HCT116 (cell line): Measurements from ENCODE around the gene AOC1. TPM values are rescaled to one million over a fixed set of nuclear protein-coding genes. Genes with fewer than 3 reads are reported as not detected.

Experiments used
- ATAC-seq: fragments of 200-7000 bp; cut with Tn5 transposase; 2 replicates; pipeline ENCODE4 v1.9.1; 2020; ENCODE audit warnings: mild to moderate bottlenecking, moderate library complexity
- BruUV-seq: library from RNA; stranded (reverse); fragments of 400-500 nt; replicated peaks from 2 replicates; lab custom pipeline; 2021; lab: Mats Ljungman, UMichigan
- CTCF ChIA-PET: fragments of 300-600 bp; sonication (Branson Sonifier 250); formaldehyde crosslinking; loops from one replicate; lab custom pipeline; 2021; ENCODE audit warnings: antibody characterized with exemption; lab: Charles Lee
- POLR2A ChIA-PET: fragments of 300-600, 350-600 bp; sonication (Branson Sonifier 250); formaldehyde crosslinking; loops from one replicate; lab custom pipeline; 2021; ENCODE audit warnings: antibody characterized with exemption; lab: Charles Lee
- RAD21 ChIA-PET, 2 experiments: fragments of 300-600 bp; sonication (Branson Sonifier 250); formaldehyde crosslinking; loops; one replicate each; lab custom pipeline; 2023; ENCODE audit warnings: low total read pairs in 2 of 2; ENCODE audit not compliant: uncharacterized antibody in 2 of 2, unreplicated experiment in 2 of 2, low non-redundant PET in 1 of 2; lab: Charles Lee
- DNase-seq: peaks from one replicate; pipeline ENCODE4 v3.0.0-alpha.2; 2010; ENCODE audit warnings: low read depth, low spot score
- H2AFZ ChIP-seq: fragments of 200-600 bp; shearing (Covaris generic), sonication (generic); 2 replicates; pipeline ENCODE4 v1.6.1; 2017; ENCODE audit warnings: low read depth, mixed run types, mixed read lengths, antibody characterized with exemption, low read length; ENCODE audit not compliant: poor library complexity, severe bottlenecking
- H3K27ac ChIP-seq: 2 replicates; pipeline ENCODE4 v1.5.1; 2012; ENCODE audit warnings: low read depth, low read length
- H3K27me3 ChIP-seq: fragments of 200-600 bp; sonication (generic); 2 replicates; pipeline ENCODE4 v1.6.1; 2016; ENCODE audit warnings: mixed run types, low read length, mixed read lengths; ENCODE audit not compliant: insufficient read depth
- H3K36me3 ChIP-seq, 2 experiments: fragments of 200-500 bp in 1 of 2; fragments of 200-600 bp in 1 of 2; sonication (Bioruptor generic) in 1 of 2; sonication (generic) in 1 of 2; 2 replicates each; pipeline versions ENCODE4 v1.5.1 to v1.6.1; 2014 to 2016; ENCODE audit warnings: low read length in 2 of 2, inconsistent platforms in 1 of 2, mixed read lengths in 1 of 2, mixed run types in 1 of 2; ENCODE audit not compliant: insufficient read depth in 2 of 2, control insufficient read depth in 1 of 2
- H3K4me1 ChIP-seq, 2 experiments: fragments of 200-600 bp in 1 of 2; sonication (generic) in 1 of 2; 2 replicates each; pipeline versions ENCODE4 v1.5.1 to v1.6.1; 2012 to 2017; ENCODE audit warnings: low read length in 2 of 2, inconsistent platforms in 1 of 2, mild to moderate bottlenecking in 1 of 2, mixed read lengths in 1 of 2, mixed run types in 1 of 2, moderate library complexity in 1 of 2; ENCODE audit not compliant: insufficient read depth in 2 of 2, control insufficient read depth in 1 of 2
- H3K4me2 ChIP-seq: fragments of 200-600 bp; sonication (generic); 2 replicates; pipeline ENCODE4 v1.6.1; 2017; ENCODE audit warnings: mixed run types, low read length, mixed read lengths
- H3K4me3 ChIP-seq, 2 experiments: fragments of 200-600 bp in 1 of 2; sonication (generic) in 1 of 2; replicated peaks in 1 of 2; 2 replicates each; pipeline ENCODE4 v1.5.1; 2011 to 2016; ENCODE audit warnings: low read length in 2 of 2, control low read depth in 1 of 2, low read depth in 1 of 2, mild to moderate bottlenecking in 1 of 2, mixed read lengths in 1 of 2, mixed run types in 1 of 2
- H3K79me2 ChIP-seq: fragments of 200-600 bp; sonication (generic); 2 replicates; pipeline ENCODE4 v1.6.1; 2017; ENCODE audit warnings: mild to moderate bottlenecking, mixed run types, low read length, moderate library complexity, mixed read lengths; ENCODE audit not compliant: insufficient read depth
- H3K9ac ChIP-seq: fragments of 200-600 bp; sonication (generic); 2 replicates; pipeline ENCODE4 v1.6.1; 2016; ENCODE audit warnings: low read length, mixed read lengths
- H3K9me2 ChIP-seq: fragments of 200-600 bp; sonication (generic), shearing (Covaris generic); 2 replicates; pipeline ENCODE4 v1.6.1; 2017; ENCODE audit warnings: mixed run types, mild to moderate bottlenecking, moderate library complexity; ENCODE audit not compliant: insufficient read depth
- H3K9me3 ChIP-seq, 2 experiments: fragments of 200-500 bp in 1 of 2; fragments of 200-600 bp in 1 of 2; sonication (Bioruptor generic) in 1 of 2; sonication (generic) in 1 of 2; 2 replicates each; pipeline ENCODE4 v1.6.1; 2014 to 2017; ENCODE audit warnings: low read length in 2 of 2, mixed read lengths in 2 of 2, inconsistent platforms in 1 of 2, low read depth in 1 of 2, mild to moderate bottlenecking in 1 of 2, mixed run types in 1 of 2, moderate library complexity in 1 of 2; ENCODE audit not compliant: control insufficient read depth in 1 of 2, insufficient read depth in 1 of 2
- H4K20me1 ChIP-seq: fragments of 200-600 bp; sonication (generic), shearing (Covaris generic); 2 replicates; pipeline ENCODE4 v1.6.1; 2017; ENCODE audit warnings: mixed run types, mild to moderate bottlenecking, moderate library complexity; ENCODE audit not compliant: insufficient read depth
- CBX3 ChIP-seq: IDR thresholded peaks from 2 replicates; pipeline ENCODE4 v1.6.1; 2012; ENCODE audit warnings: low read depth
- CEBPB ChIP-seq: IDR thresholded peaks from 2 replicates; pipeline ENCODE4 v1.6.1; 2012; ENCODE audit warnings: low read depth
- ELF1 ChIP-seq: IDR thresholded peaks from 2 replicates; pipeline ENCODE4 v1.6.1; 2012; ENCODE audit warnings: low read depth, borderline replicate concordance
- EZH2phosphoT487 ChIP-seq: fragments of 200-600 bp; IDR thresholded peaks from 2 replicates; pipeline ENCODE4 v1.6.1; 2018; ENCODE audit warnings: antibody characterized with exemption, borderline replicate concordance
- FOSL1 ChIP-seq: IDR thresholded peaks from 2 replicates; pipeline ENCODE4 v1.6.1; 2012; ENCODE audit warnings: low read depth
- JUND ChIP-seq: IDR thresholded peaks from 2 replicates; pipeline ENCODE4 v1.6.1; 2012
- MAX ChIP-seq: IDR thresholded peaks from 2 replicates; pipeline ENCODE4 v1.6.1; 2012
- POLR2A ChIP-seq: IDR thresholded peaks from 2 replicates; pipeline ENCODE4 v1.7.0; 2011; ENCODE audit warnings: borderline replicate concordance; ENCODE audit not compliant: insufficient read depth, insufficient read length; ENCODE audit errors: extremely low read depth
- RAD21 ChIP-seq: IDR thresholded peaks from 2 replicates; pipeline ENCODE4 v1.6.1; 2012; ENCODE audit warnings: low read depth, mild to moderate bottlenecking
- SIN3A ChIP-seq: IDR thresholded peaks from 2 replicates; pipeline ENCODE4 v1.6.1; 2012; ENCODE audit warnings: low read depth
- SP1 ChIP-seq: IDR thresholded peaks from 2 replicates; pipeline ENCODE4 v1.6.1; 2012; ENCODE audit warnings: low read depth
- SRF ChIP-seq: IDR thresholded peaks from 2 replicates; pipeline ENCODE4 v1.6.1; 2012; ENCODE audit warnings: low read depth
- TCF7L2 ChIP-seq: IDR thresholded peaks from 2 replicates; pipeline ENCODE4 v1.7.0; 2011; ENCODE audit warnings: borderline replicate concordance, inconsistent platforms; ENCODE audit not compliant: insufficient read depth, insufficient read length; ENCODE audit errors: extremely low read depth
- ZBTB33 ChIP-seq: IDR thresholded peaks from 2 replicates; pipeline ENCODE4 v1.6.1; 2011; ENCODE audit warnings: mild to moderate bottlenecking, low read length, moderate library complexity; ENCODE audit not compliant: insufficient replicate concordance; ENCODE audit errors: extremely low read depth
- ZFX ChIP-seq: fragments of 450-650 bp; IDR thresholded peaks from 2 replicates; pipeline ENCODE4 v1.6.1; 2017
- intact Hi-C: fragments of 100-400 bp; cut with micrococcal nuclease; formaldehyde crosslinking; loops from 2 replicates; pipeline ENCODE4 v1.10.0; 2022
- total RNA-seq: library from RNA; stranded (reverse); gene quantifications from one replicate; pipeline ENCODE4 v1.2.1, GENCODE V29; 2021; ENCODE audit not compliant: unreplicated experiment
- TF ChIP-seq, protein P1 (sequence below), 3 experiments: fragments of 200-600 bp in 1 of 3; sonication (generic) in 1 of 3; IDR thresholded peaks in 2 of 3; conservative IDR thresholded peaks in 1 of 3; 2 replicates each; pipeline ENCODE4 v1.5.1; 2012 to 2017; ENCODE audit warnings: low read depth in 2 of 3, low read length in 2 of 3, antibody characterized with exemption in 1 of 3, borderline replicate concordance in 1 of 3, control low read depth in 1 of 3, mild to moderate bottlenecking in 1 of 3, mixed read lengths in 1 of 3, mixed run types in 1 of 3, moderate library complexity in 1 of 3; ENCODE audit not compliant: insufficient read depth in 1 of 3
- TF ChIP-seq, protein P2 (sequence below): IDR thresholded peaks from 2 replicates; pipeline ENCODE4 v1.6.1; 2012; ENCODE audit warnings: low read depth

Gene AOC1
- total RNA-seq, 1 experiment from 2014 or later = 0.37 TPM

DNA sequence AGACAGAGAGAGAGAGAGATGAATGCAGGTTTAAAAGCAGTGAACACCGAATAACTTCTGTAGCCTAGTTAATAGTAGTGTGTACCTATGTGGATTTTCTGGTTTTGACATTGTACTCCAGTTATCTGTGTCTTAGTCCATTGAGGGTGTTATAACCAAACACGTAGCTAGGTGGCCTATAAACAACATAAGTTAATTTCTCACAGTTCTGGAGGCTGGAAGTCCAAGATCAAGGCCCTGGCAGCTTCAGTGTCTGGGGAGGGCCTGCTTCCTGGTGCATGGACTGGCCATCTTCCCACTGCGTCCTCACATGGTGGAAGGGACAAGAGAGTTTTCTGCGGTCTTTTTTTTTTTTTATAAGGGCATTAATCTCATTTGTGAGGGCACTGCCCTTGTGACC lies 23.5 kb downstream of the AOC1 start (continued):
- peak; percentile 24; the same call in 1 of the 2 replicates for TF ChIP-seq RAD21
- TF ChIP-seq, all 23 proteins: peak for 2

GRCh38 chr7:150876817-150877526 lies 24.7 kb downstream of the AOC1 start:
- H4K20me1 ChIP-seq = no peaks in the 10 kb centered on the region
- peak; percentile 87 for DNase-seq
- BruUV-seq = no TSS peak
- H3K36me3 ChIP-seq = no peaks in the 10 kb centered on the region
- no peaks in the 10 kb centered on the region; a peak in 1 of 4 replicates for H3K9me3 ChIP-seq
- CTCF ChIA-PET = interaction anchor here (0.5 to 2.0 kb wide), 18 partner anchors 9 to 1541 kb away, joined by 3 to 11 read pairs (median 4); partner anchors contain the start of gene ABCB8
- peak overlapping the region; percentile 48 for H3K4me2 ChIP-seq
- H3K4me3 ChIP-seq = no peak overlapping the region
- POLR2A ChIA-PET = interaction anchor here (1.0 kb wide), 1 partner anchor 132 kb away, joined by 3 read pairs; no protein-coding TSS in a partner anchor
- intact Hi-C loops = loop anchor here (2.0 to 10.0 kb wide), 3 partner anchors 100 to 590 kb away; partner anchors contain the start of gene GIMAP8
- H3K27ac ChIP-seq = no peak overlapping the region
- H3K27me3 ChIP-seq = peaks cover 4% of the 10 kb centered on the region; the same call in 1 of the 2 replicates
- peaks cover 0 to 20% of the 10 kb centered on the region in 2 experiments; a peak in 3 of 4 replicates for H3K4me1 ChIP-seq
- H3K9ac ChIP-seq = no peak overlapping the region
- no peaks in the 10 kb centered on the region for H3K79me2 ChIP-seq
- ATAC-seq = peak; percentile 89
- peak overlapping the region; percentile 87 for H2AFZ ChIP-seq
- no peaks in the 10 kb centered on the region for H3K9me2 ChIP-seq
- RAD21 ChIA-PET = no interaction called here
- TF ChIP-seq CBX3 (peak; percentile 77), FOSL1 (no peak), JUND (no peak), SP1 (peak; percentile 30), RAD21 (peak; percentile 56), SRF (no peak), EZH2phosphoT487 (no peak), CEBPB (no peak), MAX (peak; percentile 93), ELF1 (no peak), SIN3A (no peak), TCF7L2 (no peak), ZFX (no peak), ZBTB33 (no peak), POLR2A (no peak)
- TF ChIP-seq, protein P1, sequence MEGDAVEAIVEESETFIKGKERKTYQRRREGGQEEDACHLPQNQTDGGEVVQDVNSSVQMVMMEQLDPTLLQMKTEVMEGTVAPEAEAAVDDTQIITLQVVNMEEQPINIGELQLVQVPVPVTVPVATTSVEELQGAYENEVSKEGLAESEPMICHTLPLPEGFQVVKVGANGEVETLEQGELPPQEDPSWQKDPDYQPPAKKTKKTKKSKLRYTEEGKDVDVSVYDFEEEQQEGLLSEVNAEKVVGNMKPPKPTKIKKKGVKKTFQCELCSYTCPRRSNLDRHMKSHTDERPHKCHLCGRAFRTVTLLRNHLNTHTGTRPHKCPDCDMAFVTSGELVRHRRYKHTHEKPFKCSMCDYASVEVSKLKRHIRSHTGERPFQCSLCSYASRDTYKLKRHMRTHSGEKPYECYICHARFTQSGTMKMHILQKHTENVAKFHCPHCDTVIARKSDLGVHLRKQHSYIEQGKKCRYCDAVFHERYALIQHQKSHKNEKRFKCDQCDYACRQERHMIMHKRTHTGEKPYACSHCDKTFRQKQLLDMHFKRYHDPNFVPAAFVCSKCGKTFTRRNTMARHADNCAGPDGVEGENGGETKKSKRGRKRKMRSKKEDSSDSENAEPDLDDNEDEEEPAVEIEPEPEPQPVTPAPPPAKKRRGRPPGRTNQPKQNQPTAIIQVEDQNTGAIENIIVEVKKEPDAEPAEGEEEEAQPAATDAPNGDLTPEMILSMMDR (IDR thresholded peaks at IDR 0.05 in 2 of 3, conservative IDR thresholded peaks at IDR 0.05 in 1 of 3; ENCODE audit: borderline replicate concordance in 1 of 3, insufficient read depth in 1 of 3, low read depth in 2 of 3, low read length in 2 of 3) = peak; percentile 72 to 77 (median 73); a peak in 5 of 6 replicates
- TF ChIP-seq, protein P2, sequence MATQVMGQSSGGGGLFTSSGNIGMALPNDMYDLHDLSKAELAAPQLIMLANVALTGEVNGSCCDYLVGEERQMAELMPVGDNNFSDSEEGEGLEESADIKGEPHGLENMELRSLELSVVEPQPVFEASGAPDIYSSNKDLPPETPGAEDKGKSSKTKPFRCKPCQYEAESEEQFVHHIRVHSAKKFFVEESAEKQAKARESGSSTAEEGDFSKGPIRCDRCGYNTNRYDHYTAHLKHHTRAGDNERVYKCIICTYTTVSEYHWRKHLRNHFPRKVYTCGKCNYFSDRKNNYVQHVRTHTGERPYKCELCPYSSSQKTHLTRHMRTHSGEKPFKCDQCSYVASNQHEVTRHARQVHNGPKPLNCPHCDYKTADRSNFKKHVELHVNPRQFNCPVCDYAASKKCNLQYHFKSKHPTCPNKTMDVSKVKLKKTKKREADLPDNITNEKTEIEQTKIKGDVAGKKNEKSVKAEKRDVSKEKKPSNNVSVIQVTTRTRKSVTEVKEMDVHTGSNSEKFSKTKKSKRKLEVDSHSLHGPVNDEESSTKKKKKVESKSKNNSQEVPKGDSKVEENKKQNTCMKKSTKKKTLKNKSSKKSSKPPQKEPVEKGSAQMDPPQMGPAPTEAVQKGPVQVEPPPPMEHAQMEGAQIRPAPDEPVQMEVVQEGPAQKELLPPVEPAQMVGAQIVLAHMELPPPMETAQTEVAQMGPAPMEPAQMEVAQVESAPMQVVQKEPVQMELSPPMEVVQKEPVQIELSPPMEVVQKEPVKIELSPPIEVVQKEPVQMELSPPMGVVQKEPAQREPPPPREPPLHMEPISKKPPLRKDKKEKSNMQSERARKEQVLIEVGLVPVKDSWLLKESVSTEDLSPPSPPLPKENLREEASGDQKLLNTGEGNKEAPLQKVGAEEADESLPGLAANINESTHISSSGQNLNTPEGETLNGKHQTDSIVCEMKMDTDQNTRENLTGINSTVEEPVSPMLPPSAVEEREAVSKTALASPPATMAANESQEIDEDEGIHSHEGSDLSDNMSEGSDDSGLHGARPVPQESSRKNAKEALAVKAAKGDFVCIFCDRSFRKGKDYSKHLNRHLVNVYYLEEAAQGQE = no peak
